Stimulated activated CD8-positive, alpha-beta memory T cell treated with anti-CD3 and anti-CD28 coated beads, Interleukin-4, amount 100 ng/mL, for 24 hours (primary cell): ENCODE results near the gene CMPK2.

Experiments used
- DNase-seq: peaks from one replicate; pipeline ENCODE4 v3.0.0-alpha.2; 2020; ENCODE audit warnings: low read depth

CMPK2 gene

GRCh38 chr2:6810961-6811360 lies 54.7 kb downstream of the CMPK2 start:
- no peak for DNase-seq

GRCh38 chr2:6808426-6808825 lies 57.3 kb downstream of the CMPK2 start:
- DNase-seq: no peak

DNA sequence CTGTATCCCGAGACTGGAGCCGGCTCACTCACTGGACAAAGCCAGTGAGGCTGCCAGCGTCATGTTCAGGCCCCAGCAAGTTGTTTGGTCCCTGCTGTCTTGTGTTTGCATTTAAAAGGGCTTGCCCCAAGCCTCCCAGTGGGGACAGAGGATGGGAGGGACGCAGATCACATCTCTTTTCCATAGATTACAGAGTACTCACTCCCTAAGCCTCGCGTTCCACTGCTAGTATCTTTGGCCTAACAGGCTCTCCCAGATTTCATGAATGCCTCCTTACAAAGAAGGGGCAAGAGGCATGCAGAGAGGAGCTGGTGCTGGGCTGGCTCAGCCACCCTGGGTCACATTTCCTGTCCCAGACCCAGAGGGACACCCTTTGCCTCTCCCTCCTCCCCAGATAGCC lies 59.1 kb downstream of the CMPK2 start:
- DNase-seq: no peak

DNA sequence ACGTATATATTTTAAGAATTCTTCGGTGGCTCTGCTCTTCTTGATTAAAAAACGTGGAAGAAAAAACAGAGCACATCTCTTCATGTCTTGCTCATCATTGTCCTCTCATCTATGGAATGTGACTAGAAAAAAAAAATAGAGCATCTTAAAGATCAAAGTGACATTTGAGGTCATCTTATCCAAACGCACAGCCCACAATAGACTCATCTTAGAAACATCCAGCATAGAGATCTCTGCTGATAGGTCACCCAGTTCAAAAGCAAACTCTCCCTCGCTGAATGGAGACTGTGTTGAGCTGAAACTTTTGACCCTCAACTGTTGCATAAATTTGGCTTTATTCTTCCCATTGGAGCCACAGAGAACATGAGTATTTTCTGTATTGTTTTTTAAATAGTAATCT lies 65.2 kb downstream of the CMPK2 start:
- no peak for DNase-seq
